KBM-7 (cell line): Measurements from ENCODE around the gene TDRD12.
"Not testable (repeated sequence)": the region's sequence is repeated elsewhere in the genome, so short reads cannot be mapped to it uniquely, and the experiment has no call there.

Experiments used
- DNase-seq: peaks from one replicate; pipeline ENCODE4 v3.0.0-alpha.2; 2015
- in situ Hi-C: fragments of 300-500 bp; cut with MboI; formaldehyde crosslinking; loops from 2 replicates; pipeline ENCODE4 v1.14.3; 2020; ENCODE audit warnings: low sequenced_read_pairs, low pct_unique_long_range_greater_than_20kb, mixed read lengths

The TDRD12 gene

DNA sequence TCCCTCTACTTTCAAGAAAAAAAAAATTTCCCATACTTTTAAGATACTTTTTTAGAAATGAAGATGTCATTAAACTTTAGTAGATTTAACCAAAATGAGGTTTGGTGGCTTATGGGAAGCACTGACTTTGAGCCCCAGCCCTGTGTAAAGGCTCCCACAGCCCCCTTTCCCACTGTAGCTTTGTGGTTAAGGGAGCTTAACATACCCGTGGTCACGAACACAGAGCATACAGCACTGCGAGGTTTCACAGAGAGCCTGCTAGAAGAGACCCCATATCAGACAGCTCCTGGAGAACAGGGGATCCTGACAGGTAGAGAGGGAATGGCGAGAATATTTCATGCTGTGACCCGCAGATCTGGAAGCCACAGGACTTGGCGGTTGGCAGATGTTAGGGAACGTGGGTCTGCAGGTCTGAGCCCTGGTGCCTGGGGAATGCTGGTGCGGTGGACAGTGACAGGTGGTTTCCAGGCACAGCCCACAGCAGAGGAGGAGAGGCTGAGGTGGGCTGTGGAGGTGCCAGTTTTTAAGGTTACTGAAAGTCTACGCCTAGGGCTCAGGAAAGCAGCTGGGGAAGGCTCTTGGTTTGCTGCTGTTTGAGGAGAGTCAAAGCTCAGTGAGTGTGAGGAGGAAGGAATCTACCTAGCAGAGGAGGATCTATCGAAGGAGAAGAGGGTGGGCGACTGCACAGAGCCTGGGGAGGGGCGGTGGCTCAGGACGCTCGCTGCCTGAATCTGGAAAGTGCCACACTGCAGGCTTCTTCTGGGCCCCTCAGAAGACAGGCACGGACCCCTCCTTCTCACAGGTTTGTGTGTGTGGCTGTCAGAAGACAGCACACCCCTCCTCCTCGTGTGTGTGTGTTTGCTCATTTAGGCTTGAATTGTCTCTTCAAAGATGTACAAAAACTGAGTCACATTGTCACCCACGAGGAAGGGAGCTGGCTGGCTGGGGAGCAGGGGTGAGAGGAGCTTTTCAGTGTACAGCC is 100.1 kb downstream of the TDRD12 start:
- DNase-seq = no peak
- in situ Hi-C loops = no loop called here

- no peak for DNase-seq
- in situ Hi-C loops = no loop called here
Measured at GRCh38 chr19:32822916-32823746, 103.6 kb downstream of the TDRD12 start.

DNA sequence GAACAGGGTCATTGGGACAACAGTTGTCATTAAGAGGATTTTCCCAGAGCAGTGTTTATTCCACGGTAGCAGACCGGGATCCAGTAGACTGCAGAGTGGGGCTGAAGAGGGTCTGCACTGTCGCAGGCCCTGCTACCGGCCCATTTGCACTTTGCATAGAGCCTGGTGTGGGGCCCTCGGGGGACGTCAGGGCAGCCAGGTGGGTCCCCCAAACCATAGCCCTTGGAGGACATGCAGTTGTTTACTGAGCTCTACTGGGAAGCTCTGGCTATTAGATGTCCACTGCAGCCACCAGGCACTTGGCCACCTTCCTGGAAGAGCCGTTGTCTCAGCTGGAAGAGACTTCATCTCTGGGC is 104.2 kb downstream of the TDRD12 start:
- in situ Hi-C loops = no loop called here
- DNase-seq = no peak

DNA sequence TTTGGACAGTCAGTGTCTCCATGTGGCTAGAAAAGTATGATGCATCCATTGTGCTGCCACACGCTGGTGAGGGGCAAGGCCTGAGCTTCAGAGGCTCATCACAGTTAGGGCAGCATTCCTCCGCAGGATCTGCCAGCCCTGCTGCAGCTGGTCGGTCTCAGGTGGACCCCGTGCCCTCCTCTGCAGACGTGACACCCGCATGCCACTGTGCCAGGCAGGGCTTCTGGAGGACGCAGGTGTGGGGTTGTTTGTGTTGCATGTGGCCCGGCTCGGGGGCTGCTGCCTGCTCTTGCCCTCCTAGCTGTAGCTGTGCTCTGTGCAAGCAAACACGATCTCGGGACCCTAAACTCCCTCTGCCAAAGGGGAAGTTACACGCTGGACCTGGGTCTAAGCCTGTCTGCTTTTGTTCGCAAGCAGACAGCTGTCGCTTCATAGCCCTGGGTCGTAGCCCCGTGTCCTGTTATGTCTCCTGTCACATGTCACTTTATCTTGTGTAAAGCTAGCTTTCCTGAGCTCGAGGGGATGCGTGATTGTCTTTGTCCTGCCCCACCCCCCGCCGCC is 104.7 kb downstream of the TDRD12 start:
- in situ Hi-C loops = no loop called here
- DNase-seq = peak; percentile 9

GRCh38 chr19:32824916-32825608 is 105.5 kb downstream of the TDRD12 start:
- in situ Hi-C loops = no loop called here
- DNase-seq = no peak

DNA sequence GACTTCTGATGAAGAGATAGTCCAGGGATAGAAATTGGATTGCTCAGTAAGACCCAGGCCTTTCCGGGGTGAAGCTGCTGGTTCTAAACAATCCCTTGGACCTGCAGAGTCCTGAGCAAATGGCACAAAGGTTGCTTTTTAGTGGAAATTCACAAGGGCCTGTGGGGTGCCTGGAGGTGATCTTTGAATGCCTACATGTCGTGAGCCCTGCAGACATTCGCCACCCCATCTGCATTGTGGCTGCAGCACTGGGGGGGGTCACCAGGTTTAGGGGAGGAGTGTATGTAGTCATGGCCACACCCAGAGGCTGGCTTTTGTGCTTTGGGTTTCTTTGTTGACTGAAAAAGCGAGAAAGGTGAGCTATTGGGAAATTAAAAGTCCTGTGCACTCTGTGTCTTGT is 108.6 kb downstream of the TDRD12 start:
- in situ Hi-C loops = no loop called here
- no peak for DNase-seq

- no peak for DNase-seq
- in situ Hi-C loops = no loop called here
Measured at GRCh38 chr19:32828643-32829344, 109.2 kb downstream of the TDRD12 start.

DNA sequence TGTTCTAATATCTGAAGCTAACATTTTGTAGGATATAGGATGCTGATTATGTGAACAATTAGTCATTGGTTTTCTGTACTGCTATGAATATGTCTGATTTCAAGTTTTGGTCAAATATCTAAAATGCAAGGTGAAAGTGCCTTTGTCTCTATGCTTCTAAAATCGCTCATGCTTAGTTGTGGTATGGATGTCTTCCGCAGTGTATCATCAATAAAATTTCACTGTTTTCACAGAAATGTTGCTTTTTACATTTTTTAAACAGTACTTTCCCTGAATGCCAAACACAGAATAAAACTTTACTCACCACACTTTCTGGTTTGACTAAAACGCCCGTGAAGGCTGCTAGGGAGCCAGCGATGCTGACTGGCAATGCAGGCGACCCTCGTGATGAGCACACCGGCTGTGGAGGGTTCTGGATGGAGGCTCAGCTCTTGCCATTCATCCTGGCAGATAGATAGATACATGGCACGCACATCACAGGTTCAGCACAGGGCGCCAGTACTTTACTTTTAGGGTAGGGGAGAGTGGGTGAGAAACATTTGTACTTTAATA is 109.9 kb downstream of the TDRD12 start:
- no peak for DNase-seq

GRCh38 chr19:32830231-32831014 is 110.9 kb downstream of the TDRD12 start:
- in situ Hi-C loops = no loop called here
- DNase-seq = no peak

More for the DNA sequence above, 109.9 kb downstream of the TDRD12 start:
- in situ Hi-C loops = no loop called here

GRCh38 chr19:32831611-32832010 is 112.0 kb downstream of the TDRD12 start:
- no peak for DNase-seq
- in situ Hi-C loops = no loop called here

DNA sequence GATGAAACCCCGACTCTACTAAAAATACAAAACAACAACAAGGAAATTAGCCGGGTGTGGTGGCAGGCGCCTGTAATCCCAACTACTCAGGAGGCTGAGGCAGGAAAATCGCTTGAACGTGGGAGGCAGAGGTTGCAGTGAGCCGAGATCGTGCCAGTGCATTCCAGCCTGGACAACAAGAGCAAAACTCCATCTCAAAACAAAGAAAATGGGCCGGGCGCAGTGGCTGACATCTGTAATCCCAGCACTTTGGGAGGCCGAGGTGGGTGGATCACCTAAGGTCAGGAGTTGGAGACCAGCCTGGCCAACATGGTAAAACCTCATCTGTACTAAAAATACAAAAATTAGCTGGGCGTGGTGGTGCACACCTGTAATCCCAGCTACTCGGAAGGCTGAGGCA is 112.5 kb downstream of the TDRD12 start:
- in situ Hi-C loops, DNase-seq: not testable (repeated sequence)

- in situ Hi-C loops, DNase-seq: not testable (repeated sequence)
Measured at GRCh38 chr19:32832825-32833224, 113.3 kb downstream of the TDRD12 start.

DNA sequence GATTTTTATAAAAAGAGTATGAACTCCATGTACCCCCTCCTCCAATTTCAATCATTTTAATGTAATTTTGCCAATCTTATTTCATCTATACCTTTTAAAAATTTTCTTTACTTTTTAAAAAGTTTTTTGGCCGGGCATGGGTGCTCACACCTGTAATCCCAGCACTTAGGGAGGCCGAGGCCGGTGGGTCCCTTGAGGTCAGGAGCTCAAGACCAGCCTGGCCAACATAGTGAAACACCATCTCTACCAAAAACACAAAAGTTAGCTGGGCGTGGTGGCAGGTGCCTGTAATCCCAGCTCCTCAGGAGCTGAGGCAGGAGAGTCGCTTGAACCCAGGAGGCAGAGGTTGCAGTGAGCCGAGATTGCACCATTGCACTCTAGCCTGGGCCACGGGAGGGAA is 113.8 kb downstream of the TDRD12 start:
- DNase-seq, in situ Hi-C loops: not testable (repeated sequence)

DNA sequence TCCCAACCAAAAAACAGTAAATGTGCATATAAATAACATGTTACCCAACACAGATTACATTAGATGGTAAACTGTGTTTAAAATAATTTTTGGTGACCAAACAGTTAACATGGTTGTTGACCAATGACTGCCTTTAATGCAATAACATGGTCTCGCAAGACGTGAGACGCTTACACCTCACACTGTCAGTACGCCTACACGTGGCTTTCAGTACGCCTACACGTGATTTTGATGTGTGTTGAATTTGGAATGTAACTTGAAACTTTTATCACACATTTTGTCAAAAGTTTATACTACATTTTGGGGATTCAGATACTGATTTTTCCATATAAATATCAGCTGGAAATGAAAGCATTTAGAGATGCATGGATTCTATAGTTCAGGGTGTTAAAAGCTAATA is 118.0 kb downstream of the TDRD12 start:
- in situ Hi-C loops = no loop called here
- DNase-seq = no peak

GRCh38 chr19:32842061-32842460 is 122.5 kb downstream of the TDRD12 start:
- in situ Hi-C loops = no loop called here
- DNase-seq = no peak

DNA sequence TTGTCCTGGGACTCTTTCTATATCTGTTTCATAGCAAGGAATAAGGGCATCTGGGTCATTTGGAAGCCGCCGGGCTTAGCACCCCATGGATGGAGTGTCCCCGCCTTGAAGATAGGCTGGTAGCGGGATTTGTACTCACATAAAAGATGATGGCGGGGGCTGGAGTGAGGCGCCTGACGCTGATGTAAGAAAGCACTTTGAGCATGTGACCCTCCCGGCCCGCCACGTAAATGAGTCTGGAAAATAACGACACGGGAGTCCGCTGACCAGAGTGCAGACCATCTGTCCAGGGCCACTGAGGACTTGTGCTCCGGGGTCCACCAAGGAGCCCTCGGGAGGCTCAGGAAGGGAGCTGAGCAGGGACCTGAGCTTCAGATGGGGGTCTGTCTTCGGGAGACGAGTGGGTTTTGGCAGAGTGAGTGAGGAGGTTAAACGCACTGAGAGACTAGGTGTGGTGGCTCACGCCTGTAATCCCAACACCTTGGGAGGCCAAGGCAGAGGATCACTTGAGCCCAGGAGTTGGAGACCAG is 124.2 kb downstream of the TDRD12 start:
- no peak for DNase-seq
- in situ Hi-C loops = no loop called here

DNA sequence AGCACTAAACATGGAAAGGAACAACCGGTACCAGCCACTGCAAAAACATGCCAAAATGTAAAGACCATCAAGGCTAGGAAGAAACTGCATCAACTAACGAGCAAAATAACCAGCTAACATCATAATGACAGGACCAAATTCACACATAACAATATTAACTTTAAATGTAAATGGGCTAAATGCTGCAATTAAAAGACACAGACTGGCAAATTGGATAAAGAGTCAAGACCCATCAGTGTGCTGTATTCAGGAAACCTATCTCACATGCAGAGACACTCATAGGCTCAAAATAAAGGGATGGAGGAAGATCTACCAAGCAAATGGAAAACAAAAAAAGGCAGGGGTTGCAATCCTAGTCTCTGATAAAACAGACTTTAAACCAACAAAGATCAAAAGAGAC is 128.5 kb downstream of the TDRD12 start:
- in situ Hi-C loops = not testable (repeated sequence)

More for the DNA sequence above, 128.5 kb downstream of the TDRD12 start:
- DNase-seq = not testable (repeated sequence)
